HEK293T (cell line): ENCODE results near the gene RAB6A.
"Not testable (repeated sequence)": the region's sequence is repeated elsewhere in the genome, so short reads cannot be mapped to it uniquely, and the experiment has no call there.

ENCODE experiments used
- CTCF ChIA-PET: fragments of 350-600 bp; formaldehyde crosslinking; extraction: SDS; loops from one replicate; lab custom pipeline; 2021; ENCODE audit warnings: antibody characterized with exemption, inconsistent platforms; lab: Yijun Ruan, JAX
- POLR2A ChIA-PET: fragments of 350-600 bp; formaldehyde crosslinking; extraction: SDS; loops from one replicate; lab custom pipeline; 2020; ENCODE audit warnings: antibody characterized with exemption, inconsistent platforms; lab: Yijun Ruan, JAX
- DNase-seq: peaks from one replicate; pipeline ENCODE4 v3.0.0; 2012; ENCODE audit warnings: mixed read lengths; ENCODE audit errors: extremely low spot score
- ARNT ChIP-seq: fragments of 450-650 bp; IDR thresholded peaks from 2 replicates; pipeline ENCODE4 v1.6.1; 2017; ENCODE audit warnings: mild to moderate bottlenecking
- BHLHE40 ChIP-seq: fragments of 450-650 bp; IDR thresholded peaks from 2 replicates; pipeline ENCODE4 v1.6.1; 2016; ENCODE audit warnings: mild to moderate bottlenecking, moderate library complexity, borderline replicate concordance
- CTBP1 ChIP-seq: fragments of 450-650 bp; IDR thresholded peaks from 2 replicates; pipeline ENCODE4 v1.6.1; 2016; ENCODE audit warnings: borderline replicate concordance
- ELF4 ChIP-seq: fragments of 450-650 bp; IDR thresholded peaks from 2 replicates; pipeline ENCODE4 v1.6.1; 2017; ENCODE audit warnings: antibody characterized with exemption
- FOXA1 ChIP-seq: fragments of 450-650 bp; IDR thresholded peaks from 2 replicates; pipeline ENCODE4 v1.6.1; 2016; ENCODE audit warnings: mild to moderate bottlenecking
- FOXK2 ChIP-seq: fragments of 450-650 bp; IDR thresholded peaks from 2 replicates; pipeline ENCODE4 v1.6.1; 2016; ENCODE audit warnings: mild to moderate bottlenecking
- FOXM1 ChIP-seq: fragments of 450-650 bp; IDR thresholded peaks from 2 replicates; pipeline ENCODE4 v1.6.1; 2017; ENCODE audit warnings: mild to moderate bottlenecking, borderline replicate concordance
- HDGF ChIP-seq: fragments of 450-650 bp; IDR thresholded peaks from 2 replicates; pipeline ENCODE4 v1.6.1; 2017; ENCODE audit warnings: antibody characterized with exemption, borderline replicate concordance
- L3MBTL2 ChIP-seq: fragments of 450-650 bp; conservative IDR thresholded peaks from 2 replicates; pipeline ENCODE4 v1.6.1; 2016; ENCODE audit warnings: mild to moderate bottlenecking
- LEF1 ChIP-seq: fragments of 450-650 bp; IDR thresholded peaks from 2 replicates; pipeline ENCODE4 v1.6.1; 2017; ENCODE audit warnings: mild to moderate bottlenecking, borderline replicate concordance
- NFRKB ChIP-seq: fragments of 450-650 bp; IDR thresholded peaks from 2 replicates; pipeline ENCODE4 v1.6.1; 2016; ENCODE audit warnings: mild to moderate bottlenecking, moderate library complexity
- SP1 ChIP-seq: fragments of 450-650 bp; IDR thresholded peaks from 2 replicates; pipeline ENCODE4 v1.6.1; 2017
- SUZ12 ChIP-seq: fragments of 450-650 bp; IDR thresholded peaks from 2 replicates; pipeline ENCODE4 v1.6.1; 2016; ENCODE audit warnings: mild to moderate bottlenecking
- TARDBP ChIP-seq: fragments of 450-650 bp; IDR thresholded peaks from 2 replicates; pipeline ENCODE4 v1.6.1; 2016
- ZNF384 ChIP-seq: fragments of 450-650 bp; IDR thresholded peaks from 2 replicates; pipeline ENCODE4 v1.6.1; 2016
- TF ChIP-seq, protein P1 (sequence below): fragments of 450-650 bp; IDR thresholded peaks from 2 replicates; pipeline ENCODE4 v1.6.1; 2016

Gene RAB6A

DNA sequence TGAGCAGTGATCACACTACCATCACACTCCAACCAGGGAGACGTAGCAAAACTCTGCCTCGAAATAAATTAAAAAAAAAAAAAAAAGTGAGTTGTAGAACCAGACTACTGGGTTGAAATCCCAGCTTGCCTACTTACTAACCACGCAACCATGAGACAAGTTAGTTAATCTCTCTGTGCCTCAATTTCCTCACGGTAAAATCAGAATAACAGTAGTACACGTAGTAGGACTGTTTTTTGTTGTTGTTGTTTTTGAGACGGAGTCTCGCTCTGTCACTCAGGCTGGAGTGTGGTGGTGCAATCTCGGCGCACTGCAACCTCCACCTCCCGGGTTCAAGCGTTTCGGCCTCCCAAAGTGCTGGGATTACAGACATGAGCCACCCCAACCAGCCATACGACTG is 14.2 kb downstream of the RAB6A start:
- TF ChIP-seq BHLHE40 (no peak), FOXM1 (no peak), CTBP1 (no peak), FOXA1 (no peak), L3MBTL2 (no peak), HDGF (no peak), NFRKB (no peak), ZNF384 (no peak), SUZ12 (no peak), FOXK2 (no peak), TARDBP (no peak), LEF1 (no peak)
- TF ChIP-seq, protein P1, sequence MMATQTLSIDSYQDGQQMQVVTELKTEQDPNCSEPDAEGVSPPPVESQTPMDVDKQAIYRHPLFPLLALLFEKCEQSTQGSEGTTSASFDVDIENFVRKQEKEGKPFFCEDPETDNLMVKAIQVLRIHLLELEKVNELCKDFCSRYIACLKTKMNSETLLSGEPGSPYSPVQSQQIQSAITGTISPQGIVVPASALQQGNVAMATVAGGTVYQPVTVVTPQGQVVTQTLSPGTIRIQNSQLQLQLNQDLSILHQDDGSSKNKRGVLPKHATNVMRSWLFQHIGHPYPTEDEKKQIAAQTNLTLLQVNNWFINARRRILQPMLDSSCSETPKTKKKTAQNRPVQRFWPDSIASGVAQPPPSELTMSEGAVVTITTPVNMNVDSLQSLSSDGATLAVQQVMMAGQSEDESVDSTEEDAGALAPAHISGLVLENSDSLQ: no peak
- ChIA-PET POLR2A (interaction anchor here (1.0 to 1.7 kb wide), 2 partner anchors 33 to 42 kb away, joined by 3 to 6 read pairs; no protein-coding TSS in a partner anchor), CTCF (interaction anchor here (1.1 kb wide), 1 partner anchor 17 kb away, joined by 3 read pairs; no protein-coding TSS in a partner anchor)
- no peak for DNase-seq

DNA sequence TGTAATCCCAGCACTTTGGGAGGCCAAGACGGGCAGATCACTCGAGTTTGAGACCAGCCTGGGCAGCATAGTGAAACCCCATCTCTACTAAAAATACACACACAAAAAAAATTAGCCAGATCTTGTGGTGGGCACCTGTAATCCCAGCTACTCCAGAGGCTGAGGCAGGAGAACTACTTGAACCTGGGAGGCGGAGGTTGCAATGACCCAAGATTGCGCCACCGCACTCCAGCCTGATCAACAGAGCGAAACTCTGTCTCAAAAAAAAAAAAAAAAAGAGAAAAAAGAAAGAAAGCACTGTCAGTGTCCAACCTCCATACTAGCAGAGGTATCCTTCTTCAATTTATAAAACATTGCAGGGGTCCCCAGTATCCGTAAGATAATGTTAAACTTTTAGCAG is 17.8 kb downstream of the RAB6A start:
- DNase-seq: no peak
- ChIA-PET POLR2A (no interaction called here), CTCF (interaction anchor here (0.6 to 1.4 kb wide), 2 partner anchors 20 to 392 kb away, joined by 3 read pairs; no protein-coding TSS in a partner anchor)
- TF ChIP-seq NFRKB (no peak), HDGF (no peak), BHLHE40 (no peak), SUZ12 (no peak), FOXM1 (no peak), TARDBP (no peak), ZNF384 (no peak), LEF1 (no peak), CTBP1 (no peak), ELF4 (no peak), FOXA1 (no peak), ARNT (no peak), FOXK2 (no peak), L3MBTL2 (no peak), SP1 (no peak)
- TF ChIP-seq, protein P1: no peak

DNA sequence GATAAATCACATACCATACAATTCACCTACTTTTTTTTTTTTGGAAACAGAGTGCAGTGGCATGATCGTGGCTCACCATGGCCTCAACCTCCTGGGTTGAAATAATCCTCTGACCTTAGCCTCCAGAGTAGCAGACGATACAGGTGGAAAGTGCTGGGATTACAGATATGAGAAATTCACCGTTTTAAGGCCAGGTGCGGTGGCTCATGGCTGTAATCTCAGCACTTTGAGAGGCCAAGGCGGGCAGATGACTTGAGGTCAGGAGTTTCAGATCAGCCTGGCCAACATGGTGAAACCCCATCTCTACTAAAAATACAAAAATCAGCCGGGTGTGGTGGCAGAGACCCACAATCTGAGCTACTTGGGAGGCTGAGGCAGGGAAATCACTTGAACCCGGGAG is 24.9 kb downstream of the RAB6A start:
- DNase-seq, POLR2A ChIA-PET, CTCF ChIA-PET: not testable (repeated sequence)

DNA sequence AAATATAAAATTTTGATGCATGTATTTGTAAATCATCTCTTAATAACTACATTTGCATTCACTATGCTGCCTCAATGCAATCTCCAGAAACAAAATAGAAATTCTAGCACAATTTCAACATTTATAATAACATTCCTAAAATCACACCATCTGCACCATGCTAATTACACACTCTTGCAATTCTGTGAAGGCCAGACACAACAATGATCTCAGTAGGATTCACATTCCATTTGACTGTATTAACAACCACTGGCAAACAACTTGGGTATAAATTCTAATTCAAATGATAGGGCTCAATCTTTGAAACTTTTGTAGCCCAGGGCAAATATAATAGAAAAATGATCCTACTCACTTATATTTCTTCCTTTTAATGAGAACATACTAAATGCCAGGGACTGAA is 25.9 kb downstream of the RAB6A start:
- TF ChIP-seq L3MBTL2: no peak
- ChIA-PET CTCF (interaction anchor here (0.6 kb wide), 1 partner anchor 197 kb away, joined by 6 read pairs; no protein-coding TSS in a partner anchor), POLR2A (no interaction called here)
- DNase-seq: no peak

DNA sequence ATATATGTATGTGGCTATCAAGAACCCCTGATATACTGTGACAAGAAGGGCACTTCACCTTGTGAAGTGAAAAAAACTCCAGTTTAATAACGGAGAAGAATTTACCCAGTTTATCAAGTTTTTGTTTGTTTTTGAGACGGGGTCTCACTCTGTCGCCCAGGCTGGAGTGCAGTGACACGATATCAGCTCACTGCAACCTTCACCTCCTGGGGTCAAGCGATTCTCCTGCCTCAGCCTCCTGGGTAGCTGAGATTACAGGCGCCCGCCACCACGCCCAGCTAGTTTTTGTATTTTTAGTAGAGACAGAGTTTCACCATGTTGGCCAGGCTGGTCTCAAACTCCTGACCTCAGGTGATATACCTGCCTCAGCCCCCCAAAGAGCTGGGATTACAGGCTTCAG is 26.9 kb downstream of the RAB6A start:
- POLR2A ChIA-PET, DNase-seq, CTCF ChIA-PET: not testable (repeated sequence)

- CTCF ChIA-PET, POLR2A ChIA-PET: not testable (repeated sequence)
Observed at GRCh38 chr11:73732936-73733335, 27.9 kb downstream of the RAB6A start.

DNA sequence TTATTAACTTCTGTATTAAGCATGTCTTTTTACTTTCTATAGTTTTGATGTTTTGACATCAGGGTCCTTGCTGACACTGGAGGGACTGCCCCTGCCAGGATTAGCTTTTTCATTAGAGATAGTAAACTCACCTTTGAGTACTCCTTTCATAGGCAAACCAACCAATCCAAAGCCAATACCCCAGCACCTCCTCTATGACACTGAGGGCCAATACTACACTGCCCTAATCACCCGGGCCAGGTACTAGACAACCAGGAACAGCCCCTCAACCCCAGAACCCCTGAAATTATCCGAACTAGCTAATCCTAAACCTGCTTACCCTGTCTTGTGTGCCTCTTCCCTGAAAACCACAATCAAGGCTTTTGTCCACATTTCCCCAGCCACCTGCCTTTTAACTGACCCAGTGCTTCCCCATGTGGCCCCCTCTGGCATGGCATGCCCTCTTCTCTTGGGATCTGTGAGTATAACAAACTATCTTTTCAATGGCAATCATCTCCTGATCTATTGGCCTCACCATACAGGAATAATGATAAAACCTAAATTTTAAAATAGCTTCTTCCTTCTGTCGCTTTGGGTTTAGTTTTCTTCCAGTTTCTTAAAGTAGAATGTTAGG is 31.2 kb downstream of the RAB6A start:
- ChIA-PET POLR2A (interaction anchor here (1.0 kb wide), 1 partner anchor 50 kb away, joined by 3 read pairs; no protein-coding TSS in a partner anchor), CTCF (interaction anchor here (0.8 kb wide), 1 partner anchor 17 kb away, joined by 3 read pairs; no protein-coding TSS in a partner anchor)
- TF ChIP-seq SUZ12 (no peak), SP1 (no peak), FOXK2 (no peak), LEF1 (no peak), TARDBP (no peak), ZNF384 (no peak), ARNT (no peak), FOXM1 (no peak), NFRKB (no peak), L3MBTL2 (no peak), FOXA1 (no peak)
- DNase-seq: peak; percentile 45

More at GRCh38 chr11:73732936-73733335, 27.9 kb downstream of the RAB6A start:
- DNase-seq: not testable (repeated sequence)

DNA sequence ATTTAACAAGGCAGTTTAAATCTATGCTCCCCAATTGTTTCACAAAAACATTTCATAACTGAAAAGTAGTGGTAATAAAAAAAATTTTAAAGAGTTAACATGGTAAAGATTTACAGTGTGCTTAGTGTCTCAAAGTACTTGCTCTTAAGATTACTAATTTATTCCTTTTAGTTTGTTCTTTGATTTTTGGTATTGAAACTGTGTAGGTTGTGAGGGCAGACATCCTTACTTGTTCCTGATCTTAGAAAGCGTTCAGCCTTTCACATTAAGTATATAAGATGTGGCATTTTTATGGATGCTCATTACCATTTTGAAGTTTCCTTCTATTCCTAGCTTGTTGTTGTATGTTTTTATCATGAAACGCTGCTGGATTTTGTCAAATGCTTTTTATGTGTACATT is 32.9 kb downstream of the RAB6A start:
- ChIA-PET CTCF (no interaction called here), POLR2A (no interaction called here)
- TF ChIP-seq TARDBP (no peak), FOXA1 (no peak), NFRKB (no peak), FOXM1 (no peak), ZNF384 (no peak), BHLHE40 (no peak), FOXK2 (no peak)
- DNase-seq: no peak
